ENCODE results near the gene TCERG1. TPM values are rescaled to one million over a fixed set of nuclear protein-coding genes. Genes with fewer than 3 reads are reported as not detected.
"Not testable (repeated sequence)": the region's sequence is repeated elsewhere in the genome, so short reads cannot be mapped to it uniquely, and the experiment has no call there.

TCERG1 gene
- total and polyA plus RNA-seq, 5 experiments from 2014 or later = 31.7 to 94.3 (median 38.4) TPM

DNA sequence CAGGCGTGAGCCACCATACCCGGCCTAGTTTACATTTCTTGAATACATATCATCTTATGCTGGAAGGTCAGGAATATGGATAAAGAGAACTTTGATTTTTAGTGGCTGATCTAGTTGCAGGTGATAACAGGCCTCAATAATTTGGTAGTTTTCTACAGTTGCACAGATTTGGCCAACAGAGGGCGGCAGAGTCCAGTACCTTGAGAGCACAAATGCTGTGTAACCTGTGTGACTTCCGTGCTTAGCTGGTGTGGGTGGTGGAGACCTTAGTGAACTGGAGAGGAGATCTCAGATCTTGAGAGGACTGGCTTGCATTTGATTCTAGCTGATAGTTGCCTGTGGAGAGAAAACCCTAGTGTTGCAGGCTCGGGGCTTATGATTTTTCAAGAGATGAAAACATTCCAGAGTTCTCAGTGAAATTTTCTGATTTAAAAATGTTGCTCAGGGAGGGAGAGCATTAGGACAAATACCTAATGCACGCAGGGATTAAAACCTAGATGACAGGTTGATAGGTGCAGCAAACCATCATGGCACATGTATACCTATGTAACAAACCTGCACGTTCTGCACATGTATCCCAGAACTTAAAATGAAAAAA is 86.2 kb downstream of the TCERG1 start:
- POLR2A ChIA-PET = no interaction called here
- DNase-seq (peak; percentile 32 to 84 (median 55)), ATAC-seq (peak; percentile 85 to 89)
- H3K9me3 Mint-ChIP-seq = no peaks in the 10 kb centered on the region
- no peaks in the 10 kb centered on the region for H3K36me3 Mint-ChIP-seq
- peak overlapping the region in 2 of 10 donors; percentile 0 to 38 for H3K27ac Mint-ChIP-seq
- H3K4me3 Mint-ChIP-seq = no peak overlapping the region
- peaks cover 0 to 3% (median 2%) of the 10 kb centered on the region in 5 donors for H3K27me3 Mint-ChIP-seq
- peaks cover 3 to 7% (median 3%) of the 10 kb centered on the region in 4 donors for H3K4me1 Mint-ChIP-seq

DNA sequence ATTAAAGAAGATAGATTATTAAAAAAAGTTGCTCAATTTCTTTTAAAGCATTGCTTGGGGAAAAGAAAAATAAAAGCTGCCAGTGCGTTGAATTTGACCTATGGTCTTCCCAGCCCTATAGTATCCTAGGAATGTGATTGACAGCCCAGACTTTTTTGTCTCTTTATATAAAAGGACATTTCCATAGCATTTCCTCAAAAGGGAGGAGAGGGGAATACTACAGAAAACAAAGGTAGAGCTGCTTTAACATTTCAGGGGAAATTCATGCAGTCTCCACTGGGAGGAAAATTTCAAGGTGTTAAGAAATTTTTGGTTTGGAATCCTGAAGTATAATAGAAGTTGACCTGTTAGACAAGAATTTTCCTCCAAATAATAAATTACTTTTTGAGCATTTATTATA is 86.7 kb downstream of the TCERG1 start:
- Mint-ChIP-seq H3K27ac (no peak overlapping the region), H3K4me1 (peaks cover 3 to 7% (median 3%) of the 10 kb centered on the region in 4 donors), H3K27me3 (peaks cover 0 to 3% (median 2%) of the 10 kb centered on the region in 5 donors), H3K9me3 (no peaks in the 10 kb centered on the region), H3K4me3 (no peak overlapping the region), H3K36me3 (no peaks in the 10 kb centered on the region)
- DNase-seq (no peak), ATAC-seq (no peak)
- POLR2A ChIA-PET = no interaction called here

DNA sequence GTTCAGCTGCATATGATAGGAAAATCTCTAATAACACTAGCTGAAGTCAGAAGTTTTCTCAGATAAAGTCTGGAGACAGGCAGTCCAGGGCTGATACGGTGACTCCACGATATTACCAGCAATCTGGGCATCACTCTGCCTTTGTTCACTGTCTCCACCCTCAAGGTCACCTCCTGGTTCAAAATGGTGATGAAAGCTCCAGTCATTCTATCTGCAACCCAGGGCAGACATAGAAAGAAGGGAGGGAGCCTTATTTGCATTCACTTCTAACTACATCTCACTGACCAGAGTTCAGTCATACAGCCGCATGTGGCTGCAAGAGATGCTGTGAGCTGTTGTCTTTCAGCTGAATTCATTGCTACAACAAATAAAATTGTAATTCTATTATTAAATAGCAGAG is 91.3 kb downstream of the TCERG1 start:
- Mint-ChIP-seq H3K4me3 (no peak overlapping the region), H3K36me3 (no peaks in the 10 kb centered on the region), H3K27me3 (peaks cover 0 to 3% (median 2%) of the 10 kb centered on the region in 5 donors), H3K9me3 (no peaks in the 10 kb centered on the region), H3K27ac (no peak overlapping the region), H3K4me1 (peaks cover under 1 to 8% (median 2%) of the 10 kb centered on the region in 4 donors)
- DNase-seq (no peak), ATAC-seq (no peak)
- POLR2A ChIA-PET = no interaction called here

DNA sequence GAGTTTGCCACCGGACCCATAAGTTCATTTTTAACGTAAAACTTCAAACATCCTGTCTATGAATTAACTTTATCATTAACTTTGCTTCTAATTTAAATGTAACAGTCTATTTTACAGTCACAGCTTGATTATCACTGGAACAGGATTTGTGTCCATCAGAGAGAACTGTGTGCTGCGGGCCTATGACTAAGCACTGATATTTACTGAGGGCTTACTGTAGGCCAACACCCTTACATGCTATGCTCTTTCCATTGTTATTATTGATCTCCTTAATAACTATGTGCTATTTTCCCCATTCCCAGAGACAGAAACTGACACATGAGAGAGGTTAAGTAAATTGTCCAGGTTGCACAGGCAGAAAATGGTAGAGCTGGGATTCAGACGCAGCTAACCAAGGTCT is 92.8 kb downstream of the TCERG1 start:
- Mint-ChIP-seq H3K4me3 (no peak overlapping the region), H3K27me3 (peaks cover 0 to 3% (median 2%) of the 10 kb centered on the region in 5 donors), H3K4me1 (peaks cover 0 to 6% (median 1%) of the 10 kb centered on the region in 4 donors), H3K27ac (no peak overlapping the region), H3K36me3 (no peaks in the 10 kb centered on the region), H3K9me3 (no peaks in the 10 kb centered on the region)
- POLR2A ChIA-PET = no interaction called here
- ATAC-seq (no peak), DNase-seq (no peak)

DNA sequence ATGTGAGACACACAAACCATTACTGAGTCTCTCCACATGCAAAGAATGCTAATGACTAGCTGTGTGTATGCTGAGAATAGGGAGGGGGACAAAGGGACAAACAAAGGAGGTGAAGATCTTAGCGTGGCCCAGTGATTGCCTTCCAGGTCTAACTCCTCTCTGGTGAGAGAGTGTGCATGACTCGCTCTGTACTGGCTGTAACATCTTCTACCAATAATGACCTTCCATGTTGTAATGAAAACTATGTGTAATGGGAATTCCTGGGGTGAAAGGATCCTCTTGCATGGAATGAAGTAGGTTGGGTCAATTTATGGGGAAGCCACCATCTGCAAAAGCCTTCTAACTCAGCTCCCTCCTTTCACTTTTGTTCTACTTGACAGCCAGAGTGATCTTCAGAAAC is 93.3 kb downstream of the TCERG1 start:
- no peaks in the 10 kb centered on the region for H3K36me3 Mint-ChIP-seq
- POLR2A ChIA-PET = no interaction called here
- ATAC-seq (no peak), DNase-seq (no peak)
- H3K27me3 Mint-ChIP-seq = peaks cover 0 to 3% (median 2%) of the 10 kb centered on the region in 5 donors
- no peak overlapping the region for H3K27ac Mint-ChIP-seq
- no peaks in the 10 kb centered on the region for H3K9me3 Mint-ChIP-seq
- H3K4me1 Mint-ChIP-seq = peaks cover 0 to 6% (median 1%) of the 10 kb centered on the region in 4 donors
- H3K4me3 Mint-ChIP-seq = no peak overlapping the region

DNA sequence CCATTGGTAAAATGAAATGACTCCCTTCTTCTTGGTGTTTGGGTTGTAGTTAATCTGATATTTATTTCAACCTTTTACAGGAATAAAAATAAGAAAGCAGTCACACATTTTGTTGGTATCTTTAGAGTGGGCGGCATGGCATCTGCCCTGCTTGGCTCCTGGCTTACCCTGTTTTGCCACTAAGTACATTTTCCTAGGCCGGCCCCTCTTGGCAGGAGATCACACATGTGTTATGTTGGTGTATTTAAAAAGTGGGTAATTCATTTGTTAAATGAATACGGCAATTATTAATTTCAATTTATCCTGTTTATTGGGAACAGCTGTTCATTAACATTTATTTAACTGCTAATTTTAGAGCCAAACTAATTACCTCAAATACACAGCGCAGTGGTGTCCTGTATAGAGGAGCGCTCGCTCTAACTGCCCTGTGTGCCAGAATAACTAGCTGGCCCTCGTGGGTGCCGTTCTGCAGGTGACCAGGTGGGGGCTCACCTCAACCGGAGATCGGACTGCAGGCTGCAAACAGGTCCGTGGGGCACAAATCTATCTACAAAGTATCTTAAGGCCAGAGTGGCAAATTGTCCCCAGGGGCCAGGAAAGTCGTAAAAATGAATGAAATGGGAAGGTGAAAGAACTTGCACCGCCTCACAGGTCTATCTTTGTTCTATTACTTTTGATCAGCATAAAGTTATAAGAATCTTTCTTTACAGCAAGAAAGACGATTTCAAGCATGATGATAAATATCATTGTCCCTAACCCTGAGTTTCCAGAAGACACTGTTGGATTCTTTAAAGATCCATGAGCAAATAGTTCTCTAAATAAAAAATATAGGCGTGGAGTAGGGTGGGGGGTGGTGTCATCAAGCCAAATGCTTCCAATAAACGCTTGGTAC is 95.1 kb downstream of the TCERG1 start:
- Mint-ChIP-seq H3K27ac (peak overlapping the region in 1 of 10 donors; percentile 19), H3K4me1 (peaks cover 0 to 6% (median 1%) of the 10 kb centered on the region in 4 donors), H3K36me3 (no peaks in the 10 kb centered on the region), H3K27me3 (peaks cover 0 to 2% (median 0%) of the 10 kb centered on the region in 5 donors), H3K4me3 (no peak overlapping the region), H3K9me3 (no peaks in the 10 kb centered on the region)
- DNase-seq = peak; percentile 43 to 74 (median 58)
- ATAC-seq = peak; percentile 77 to 85
- POLR2A ChIA-PET = no interaction called here

DNA sequence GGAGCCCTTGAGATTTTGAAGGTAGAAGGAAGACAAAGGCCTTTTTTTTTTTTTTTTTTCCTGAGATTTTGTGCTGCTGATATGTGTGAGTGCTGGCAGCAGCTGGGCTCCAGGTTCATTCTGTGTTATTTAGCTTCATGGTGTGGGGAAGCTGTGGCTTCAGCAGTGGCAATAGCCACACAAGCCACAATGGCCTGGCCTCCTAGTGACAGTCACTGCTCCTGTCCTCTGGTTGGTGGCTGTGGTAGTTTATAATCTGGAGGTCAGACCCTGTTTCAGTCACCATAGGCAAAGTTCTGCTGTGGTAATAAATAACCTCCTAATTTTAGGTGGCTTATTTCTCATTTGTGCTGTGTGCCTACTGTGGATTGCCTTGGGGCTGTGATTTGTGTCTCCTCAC is 97.1 kb downstream of the TCERG1 start:
- POLR2A ChIA-PET = no interaction called here
- no peak for ATAC-seq
- Mint-ChIP-seq H3K36me3 (no peaks in the 10 kb centered on the region), H3K4me3 (no peak overlapping the region), H3K4me1 (peaks cover 0 to 6% (median 1%) of the 10 kb centered on the region in 4 donors), H3K9me3 (no peaks in the 10 kb centered on the region), H3K27me3 (peaks cover 0 to 9% (median 3%) of the 10 kb centered on the region in 5 donors), H3K27ac (no peak overlapping the region)
- no peak for DNase-seq

DNA sequence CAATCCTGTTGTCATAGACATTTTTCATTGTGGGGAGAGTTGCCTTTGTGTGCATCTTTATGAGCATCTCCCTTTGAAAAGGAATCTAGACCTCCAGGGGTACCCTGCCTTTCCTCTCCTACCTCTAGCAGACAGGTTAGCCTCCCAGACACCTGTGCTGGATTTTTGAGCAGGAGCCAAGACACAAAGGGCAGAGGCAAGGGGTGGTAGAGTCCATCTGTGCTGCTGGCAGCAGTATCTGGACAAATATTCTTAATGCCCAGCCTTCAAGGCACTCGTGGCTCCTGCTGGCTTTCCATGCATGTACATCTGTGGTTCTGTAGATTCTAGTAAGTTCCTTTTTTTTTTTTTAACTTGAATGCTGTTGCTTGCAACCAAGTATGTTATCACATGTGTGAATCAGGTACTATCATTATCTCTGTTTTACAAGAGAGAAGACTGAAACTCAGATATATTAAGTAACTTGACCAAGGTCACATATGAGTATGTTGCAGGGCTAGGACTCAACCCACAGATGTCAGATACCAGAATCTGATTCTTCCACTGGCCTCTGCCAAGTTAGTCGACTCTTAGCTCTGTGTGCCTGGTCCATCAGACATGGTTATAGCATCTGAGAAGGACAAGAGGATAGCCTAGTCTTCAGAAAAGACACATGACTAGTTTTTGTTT is 101.8 kb downstream of the TCERG1 start:
- Mint-ChIP-seq H3K4me1 (no peaks in the 10 kb centered on the region), H3K9me3 (no peaks in the 10 kb centered on the region), H3K27ac (no peak overlapping the region), H3K27me3 (peaks cover 2 to 18% (median 8%) of the 10 kb centered on the region in 5 donors), H3K36me3 (no peaks in the 10 kb centered on the region), H3K4me3 (no peak overlapping the region)
- ATAC-seq (no peak), DNase-seq (no peak)
- POLR2A ChIA-PET = no interaction called here

DNA sequence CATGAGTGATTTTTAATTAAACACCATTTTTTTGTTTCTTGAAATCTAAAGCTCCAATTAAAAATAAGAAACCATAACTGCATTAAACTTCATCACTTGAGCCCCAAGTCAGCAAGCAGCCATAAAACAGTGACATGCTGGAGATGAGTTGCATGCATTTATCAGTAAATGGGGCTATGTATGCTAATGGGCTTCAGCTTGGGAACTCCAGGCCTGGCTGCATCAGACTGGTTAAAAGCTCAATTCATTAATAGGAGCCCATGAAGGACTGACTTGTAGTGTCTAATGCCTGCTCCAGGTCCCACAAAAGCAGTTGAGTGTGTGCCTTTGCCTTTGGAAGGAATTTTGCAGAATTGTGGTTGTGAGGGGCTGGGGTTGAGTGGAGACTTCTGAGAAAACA is 102.5 kb downstream of the TCERG1 start:
- Mint-ChIP-seq H3K27ac (no peak overlapping the region), H3K4me3 (no peak overlapping the region), H3K4me1 (no peaks in the 10 kb centered on the region), H3K27me3 (peaks cover 2 to 23% (median 8%) of the 10 kb centered on the region in 5 donors), H3K9me3 (no peaks in the 10 kb centered on the region), H3K36me3 (no peaks in the 10 kb centered on the region)
- DNase-seq (no peak), ATAC-seq (no peak)
- POLR2A ChIA-PET = no interaction called here

DNA sequence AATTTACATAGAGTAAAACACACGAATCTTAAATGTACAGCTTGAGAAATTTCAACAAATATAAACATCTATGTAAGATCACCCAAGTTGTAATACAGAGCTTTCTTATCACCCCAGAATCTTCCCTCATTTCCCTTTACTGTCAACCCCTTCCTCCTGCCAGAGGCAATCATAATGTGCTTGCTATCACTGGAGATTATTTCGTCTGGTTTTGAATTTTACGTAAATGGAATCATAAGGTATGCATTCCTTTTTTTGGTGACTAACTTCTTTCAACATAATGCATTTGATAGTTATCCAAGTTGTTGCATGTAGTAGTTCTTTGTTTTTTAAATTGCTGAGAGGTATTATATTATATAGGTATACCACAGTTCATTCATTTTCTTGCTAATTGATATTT is 106.3 kb downstream of the TCERG1 start:
- H3K27me3 Mint-ChIP-seq = peaks cover 4 to 23% (median 12%) of the 10 kb centered on the region in 5 donors
- ATAC-seq = no peak
- POLR2A ChIA-PET = no interaction called here
- no peaks in the 10 kb centered on the region for H3K36me3 Mint-ChIP-seq
- H3K27ac Mint-ChIP-seq = no peak overlapping the region
- H3K9me3 Mint-ChIP-seq = no peaks in the 10 kb centered on the region
- H3K4me3 Mint-ChIP-seq = no peak overlapping the region
- DNase-seq = no peak
- H3K4me1 Mint-ChIP-seq = no peaks in the 10 kb centered on the region

DNA sequence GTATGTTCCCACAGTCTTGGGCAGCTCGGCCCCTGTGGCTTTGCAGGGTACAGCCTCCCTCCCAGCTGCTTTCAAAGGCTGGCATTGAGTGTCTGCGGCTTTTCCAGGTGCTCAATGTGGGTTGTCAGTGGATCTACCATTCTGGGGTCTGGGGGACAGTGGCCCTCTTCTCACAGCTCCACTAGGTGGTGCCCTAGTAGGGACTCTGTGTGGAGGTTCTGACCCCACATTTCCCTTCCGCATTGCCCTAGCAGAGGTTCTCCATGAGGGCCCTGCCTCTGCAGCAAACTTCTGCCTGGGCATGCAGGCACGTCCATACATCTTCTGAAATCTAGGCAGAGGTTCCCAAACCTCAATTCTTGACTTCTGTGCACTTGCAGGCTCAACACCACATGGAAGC is 109.8 kb downstream of the TCERG1 start:
- H3K36me3 Mint-ChIP-seq, H3K9me3 Mint-ChIP-seq, ATAC-seq, H3K4me1 Mint-ChIP-seq, H3K4me3 Mint-ChIP-seq, DNase-seq, POLR2A ChIA-PET, H3K27ac Mint-ChIP-seq: not testable (repeated sequence)
- peaks cover 2 to 15% (median 11%) of the 10 kb centered on the region in 5 donors for H3K27me3 Mint-ChIP-seq

DNA sequence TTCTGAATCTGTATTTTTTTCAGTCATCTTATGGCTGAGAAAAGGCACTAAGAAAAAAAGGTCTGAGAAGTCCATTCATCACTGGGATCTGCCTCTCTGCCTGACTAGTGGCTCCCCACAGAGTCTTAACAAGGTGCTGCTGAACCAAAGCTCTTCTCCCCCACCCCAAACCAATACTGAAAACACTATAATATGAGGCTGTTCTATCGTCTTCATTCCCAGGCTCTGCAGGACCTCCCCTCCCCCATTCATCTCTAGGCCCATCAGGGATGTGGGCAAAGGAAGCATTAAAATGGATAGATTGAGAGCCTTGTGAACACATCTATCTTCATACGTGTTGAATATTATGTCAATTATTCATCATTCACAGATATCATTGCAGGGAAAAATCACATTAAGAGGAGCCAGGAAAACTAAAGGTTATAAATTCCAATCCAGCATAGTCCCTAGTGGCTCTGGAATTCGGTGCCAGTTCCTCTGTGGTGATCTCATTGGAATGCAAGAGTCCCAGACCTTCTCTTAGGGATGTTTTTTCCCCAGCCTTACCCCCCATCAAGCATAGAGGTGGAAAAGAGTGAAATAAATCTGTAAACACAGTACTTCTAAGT is 113.2 kb downstream of the TCERG1 start:
- H3K27me3 Mint-ChIP-seq = peaks cover 0 to 11% (median 4%) of the 10 kb centered on the region in 5 donors
- DNase-seq = no peak
- H3K4me3 Mint-ChIP-seq = no peak overlapping the region
- H3K4me1 Mint-ChIP-seq = no peaks in the 10 kb centered on the region
- H3K9me3 Mint-ChIP-seq = no peaks in the 10 kb centered on the region
- no peaks in the 10 kb centered on the region for H3K36me3 Mint-ChIP-seq
- H3K27ac Mint-ChIP-seq = no peak overlapping the region
- no peak for ATAC-seq
- POLR2A ChIA-PET = no interaction called here

Measured in naive thymus-derived CD8-positive, alpha-beta T cell (primary cell).